Mesendoderm (in vitro differentiated cells): Measurements from ENCODE around the gene ZNF451.

ENCODE experiments used
- DNase-seq: peaks from one replicate; pipeline ENCODE4 v3.0.0; 2013
- H2AK5ac ChIP-seq: 2 replicates; pipeline ENCODE4 v1.6.1; 2013; ENCODE audit warnings: low read length, inconsistent platforms
- H2BK120ac ChIP-seq: 2 replicates; pipeline ENCODE4 v1.6.1; 2013; ENCODE audit warnings: low read depth, mild to moderate bottlenecking, low read length, moderate library complexity, mixed read lengths
- H2BK15ac ChIP-seq: replicated peaks from 2 replicates; pipeline ENCODE4 v1.6.1; 2013; ENCODE audit warnings: low read depth, mild to moderate bottlenecking, moderate library complexity
- H2BK5ac ChIP-seq: 2 replicates; pipeline ENCODE4 v1.6.1; 2013; ENCODE audit warnings: low read length, inconsistent platforms
- H3K18ac ChIP-seq: 2 replicates; pipeline ENCODE4 v1.6.1; 2013; ENCODE audit warnings: mild to moderate bottlenecking, low read length, mixed read lengths
- H3K23ac ChIP-seq: one replicate; pipeline ENCODE4 v1.6.1; 2013; ENCODE audit warnings: low read length
- H3K27ac ChIP-seq: 2 replicates; pipeline ENCODE4 v1.5.1; 2013; ENCODE audit warnings: low read depth, mild to moderate bottlenecking, inconsistent platforms, low read length, moderate library complexity
- H3K27me3 ChIP-seq: 2 replicates; pipeline ENCODE4 v1.6.1; 2013; ENCODE audit warnings: low read length, control low read depth, mild to moderate bottlenecking, inconsistent platforms; ENCODE audit not compliant: insufficient read depth, poor library complexity
- H3K36me3 ChIP-seq: 2 replicates; pipeline ENCODE4 v1.6.1; 2013; ENCODE audit warnings: low read length, inconsistent platforms; ENCODE audit not compliant: control insufficient read depth, insufficient read depth
- H3K4ac ChIP-seq: one replicate; pipeline ENCODE4 v1.6.1; 2013; ENCODE audit warnings: low read depth, mild to moderate bottlenecking, low read length, moderate library complexity
- H3K4me1 ChIP-seq: 2 replicates; pipeline ENCODE4 v1.6.1; 2013; ENCODE audit warnings: low read depth, low read length, inconsistent platforms; ENCODE audit not compliant: control insufficient read depth
- H3K4me2 ChIP-seq: 2 replicates; pipeline ENCODE4 v1.6.1; 2013; ENCODE audit warnings: low read length
- H3K4me3 ChIP-seq: 2 replicates; pipeline ENCODE4 v1.5.1; 2013; ENCODE audit warnings: mild to moderate bottlenecking, low read length
- H3K56ac ChIP-seq: one replicate; pipeline ENCODE4 v1.6.1; 2013; ENCODE audit warnings: low read length
- H3K79me1 ChIP-seq: 2 replicates; pipeline ENCODE4 v1.6.1; 2013; ENCODE audit warnings: low read length, inconsistent platforms
- H3K79me2 ChIP-seq: 2 replicates; pipeline ENCODE4 v1.6.1; 2013; ENCODE audit warnings: mild to moderate bottlenecking, low read length; ENCODE audit not compliant: control insufficient read depth, insufficient read depth
- H3K9ac ChIP-seq: 2 replicates; pipeline ENCODE4 v1.6.1; 2013; ENCODE audit warnings: low read length, inconsistent platforms
- H4K5ac ChIP-seq: one replicate; pipeline ENCODE4 v1.6.1; 2013; ENCODE audit warnings: low read length
- H4K8ac ChIP-seq: one replicate; pipeline ENCODE4 v1.6.1; 2013; ENCODE audit warnings: low read depth, mild to moderate bottlenecking, control low read depth, low read length, moderate library complexity
- WGBS: extraction: QIAGEN DNeasy Blood & Tissue Kit; methylation state at CpG from one replicate; pipeline ENCODE4 v1.1.7; 2013; ENCODE audit warnings: low lambda C conversion rate, missing lambda C conversion rate; ENCODE audit not compliant: insufficient coverage; ENCODE audit errors: extremely low coverage; 5-methylcytosine and 5-hydroxymethylcytosine counted together

The ZNF451 gene

GRCh38 chr6:57142178-57142525 lies 52.2 kb downstream of the ZNF451 start:
- Histone ChIP-seq H4K8ac (no peak overlapping the region), H3K9ac (no peak overlapping the region), H3K56ac (no peak overlapping the region), H4K5ac (no peak overlapping the region), H3K36me3 (no peaks in the 10 kb centered on the region), H2AK5ac (no peak overlapping the region), H2BK5ac (no peak overlapping the region), H2BK15ac (no peak overlapping the region), H3K27me3 (no peaks in the 10 kb centered on the region), H3K79me2 (no peaks in the 10 kb centered on the region), H3K4me1 (no peaks in the 10 kb centered on the region), H3K4me2 (no peak overlapping the region), H3K4me3 (no peak overlapping the region), H3K27ac (no peak overlapping the region), H3K23ac (no peak overlapping the region), H3K4ac (no peak overlapping the region), H3K79me1 (no peaks in the 10 kb centered on the region), H2BK120ac (no peak overlapping the region), H3K18ac (no peak overlapping the region)
- DNase-seq: no peak
- 100% methylated on average over 1 of the region's 1 CpG for WGBS

GRCh38 chr6:57143690-57144089 lies 53.7 kb downstream of the ZNF451 start:
- Histone ChIP-seq H3K4me2 (no peak overlapping the region), H3K27ac (no peak overlapping the region), H2BK5ac (no peak overlapping the region), H3K18ac (no peak overlapping the region), H3K4me1 (no peaks in the 10 kb centered on the region), H4K8ac (no peak overlapping the region), H3K79me2 (no peaks in the 10 kb centered on the region), H3K36me3 (peaks cover 2% of the 10 kb centered on the region), H2BK120ac (no peak overlapping the region), H3K56ac (no peak overlapping the region), H2AK5ac (no peak overlapping the region), H3K23ac (no peak overlapping the region), H3K79me1 (no peaks in the 10 kb centered on the region), H2BK15ac (no peak overlapping the region), H3K4me3 (no peak overlapping the region), H3K9ac (no peak overlapping the region), H3K27me3 (no peaks in the 10 kb centered on the region), H4K5ac (no peak overlapping the region), H3K4ac (no peak overlapping the region)
- DNase-seq: no peak
- WGBS: no CpG with 5 or more reads among the region's 1 CpG

DNA sequence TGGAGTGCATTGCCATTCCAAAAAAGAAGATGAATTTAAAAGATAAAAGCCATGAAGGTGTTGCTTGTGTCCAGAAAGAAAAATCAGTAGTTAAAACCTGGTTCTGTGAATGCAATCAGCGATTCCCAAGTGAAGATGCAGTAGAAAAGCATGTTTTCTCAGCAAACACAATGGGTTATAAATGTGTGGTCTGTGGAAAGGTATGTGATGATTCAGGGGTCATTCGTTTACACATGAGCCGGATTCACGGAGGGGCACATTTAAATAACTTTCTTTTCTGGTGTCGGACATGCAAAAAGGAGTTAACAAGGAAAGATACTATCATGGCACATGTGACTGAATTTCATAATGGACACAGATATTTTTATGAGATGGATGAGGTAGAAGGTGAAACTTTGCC lies 57.4 kb downstream of the ZNF451 start:
- WGBS: no CpG with 5 or more reads among the region's 5 CpGs
- Histone ChIP-seq H3K27me3 (no peaks in the 10 kb centered on the region), H2AK5ac (no peak overlapping the region), H3K4ac (no peak overlapping the region), H3K4me3 (no peak overlapping the region), H3K4me2 (no peak overlapping the region), H3K79me2 (no peaks in the 10 kb centered on the region), H3K9ac (no peak overlapping the region), H3K27ac (no peak overlapping the region), H4K8ac (no peak overlapping the region), H3K36me3 (peaks cover 4% of the 10 kb centered on the region), H2BK15ac (no peak overlapping the region), H3K23ac (no peak overlapping the region), H3K4me1 (no peaks in the 10 kb centered on the region), H4K5ac (no peak overlapping the region), H2BK120ac (no peak overlapping the region), H3K18ac (no peak overlapping the region), H2BK5ac (no peak overlapping the region), H3K79me1 (no peaks in the 10 kb centered on the region), H3K56ac (no peak overlapping the region)
- DNase-seq: no peak

DNA sequence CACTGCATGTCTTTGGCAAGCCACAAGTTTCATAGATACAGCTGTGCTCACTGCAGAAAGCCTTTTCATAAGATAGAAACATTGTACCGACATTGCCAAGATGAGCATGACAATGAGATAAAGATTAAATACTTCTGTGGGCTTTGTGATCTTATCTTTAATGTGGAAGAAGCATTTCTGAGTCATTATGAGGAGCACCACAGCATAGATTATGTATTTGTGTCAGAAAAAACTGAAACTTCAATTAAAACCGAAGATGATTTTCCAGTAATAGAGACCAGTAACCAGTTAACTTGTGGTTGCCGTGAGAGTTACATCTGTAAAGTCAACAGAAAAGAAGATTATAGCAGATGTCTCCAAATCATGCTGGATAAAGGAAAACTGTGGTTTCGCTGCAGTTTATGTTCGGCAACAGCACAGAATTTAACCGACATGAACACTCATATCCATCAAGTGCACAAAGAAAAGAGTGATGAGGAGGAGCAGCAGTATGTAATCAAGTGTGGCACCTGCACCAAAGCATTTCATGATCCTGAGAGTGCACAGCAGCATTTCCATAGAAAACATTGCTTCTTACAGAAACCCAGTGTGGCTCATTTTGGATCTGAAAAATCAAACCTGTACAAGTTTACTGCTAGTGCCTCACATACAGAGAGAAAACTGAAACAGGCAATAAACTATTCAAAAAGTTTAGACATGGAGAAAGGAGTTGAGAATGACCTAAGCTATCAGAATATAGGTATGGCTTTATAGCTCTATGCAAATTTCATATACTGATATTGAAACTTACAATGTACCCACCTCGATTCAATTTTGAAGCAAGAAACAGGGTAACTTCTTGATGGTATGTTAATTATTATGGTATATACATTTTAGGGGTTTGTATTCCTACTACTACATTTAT lies 58.2 kb downstream of the ZNF451 start:
- H3K36me3 ChIP-seq: peaks cover 4% of the 10 kb centered on the region
- H3K79me1 ChIP-seq: no peaks in the 10 kb centered on the region
- no CpG with 5 or more reads among the region's 7 CpGs for WGBS

GRCh38 chr6:57158658-57159057 lies 68.7 kb downstream of the ZNF451 start:
- Histone ChIP-seq H3K56ac (no peak overlapping the region), H4K5ac (no peak overlapping the region), H2BK5ac (no peak overlapping the region), H3K27me3 (no peaks in the 10 kb centered on the region), H4K8ac (no peak overlapping the region), H3K79me1 (no peaks in the 10 kb centered on the region), H2AK5ac (no peak overlapping the region), H3K4ac (no peak overlapping the region), H3K9ac (no peak overlapping the region), H3K27ac (no peak overlapping the region), H3K36me3 (peaks cover 3% of the 10 kb centered on the region), H3K4me3 (no peak overlapping the region), H3K79me2 (no peaks in the 10 kb centered on the region), H3K4me2 (no peak overlapping the region), H2BK15ac (no peak overlapping the region), H3K23ac (no peak overlapping the region), H3K18ac (no peak overlapping the region), H2BK120ac (no peak overlapping the region), H3K4me1 (no peaks in the 10 kb centered on the region)
- no peak for DNase-seq

More for the DNA sequence above, 58.2 kb downstream of the ZNF451 start:
- Histone ChIP-seq H3K27me3 (no peaks in the 10 kb centered on the region), H3K9ac (no peak overlapping the region), H3K23ac (no peak overlapping the region), H3K4ac (no peak overlapping the region), H2BK15ac (no peak overlapping the region), H3K79me2 (no peaks in the 10 kb centered on the region), H3K4me3 (no peak overlapping the region), H3K4me1 (no peaks in the 10 kb centered on the region), H3K4me2 (no peak overlapping the region), H2BK5ac (no peak overlapping the region), H3K56ac (no peak overlapping the region), H3K18ac (no peak overlapping the region), H3K27ac (no peak overlapping the region), H2BK120ac (no peak overlapping the region), H4K8ac (no peak overlapping the region), H2AK5ac (no peak overlapping the region), H4K5ac (no peak overlapping the region)
- no peak for DNase-seq

- Histone ChIP-seq H3K9ac (no peak overlapping the region), H3K18ac (no peak overlapping the region), H4K5ac (no peak overlapping the region), H2BK120ac (no peak overlapping the region), H4K8ac (no peak overlapping the region), H3K27ac (no peak overlapping the region), H3K4ac (no peak overlapping the region), H3K36me3 (no peaks in the 10 kb centered on the region), H3K79me2 (no peaks in the 10 kb centered on the region), H2BK15ac (no peak overlapping the region), H3K27me3 (no peaks in the 10 kb centered on the region), H3K79me1 (no peaks in the 10 kb centered on the region), H2BK5ac (no peak overlapping the region), H3K4me2 (no peak overlapping the region), H3K4me3 (no peak overlapping the region), H3K4me1 (no peaks in the 10 kb centered on the region), H3K56ac (no peak overlapping the region), H2AK5ac (no peak overlapping the region), H3K23ac (no peak overlapping the region)
- DNase-seq: no peak
- no CpG with 5 or more reads among the region's 2 CpGs for WGBS
Measured at GRCh38 chr6:57159127-57159526, 69.1 kb downstream of the ZNF451 start.
